ENCODE measurements around the gene PROCR.
"Not testable (repeated sequence)": the region's sequence is repeated elsewhere in the genome, so short reads cannot be mapped to it uniquely, and the experiment has no call there.

PROCR gene

GRCh38 chr20:35171753-35172433 lies at the start of gene PROCR:
PROCR (plus strand) TSS chr20:35172072; CDS start chr20:35172155, 83 bp downstream.
- DNase-seq (ENCODE audit: low spot score) = peak; percentile 9

- no peak for DNase-seq (ENCODE audit: low spot score)
Observed at GRCh38 chr20:35122756-35123405, 49.0 kb upstream of the PROCR start.

GRCh38 chr20:35125753-35126152 lies 46.1 kb upstream of the PROCR start:
- DNase-seq (ENCODE audit: low spot score) = no peak

GRCh38 chr20:35129647-35130069 lies 42.2 kb upstream of the PROCR start:
- no peak for DNase-seq (ENCODE audit: low spot score)

- DNase-seq (ENCODE audit: low spot score) = no peak
Observed at GRCh38 chr20:35131934-35132333, 39.9 kb upstream of the PROCR start.

GRCh38 chr20:35133031-35133430 lies 38.8 kb upstream of the PROCR start:
- no peak for DNase-seq (ENCODE audit: low spot score)

- no peak for DNase-seq (ENCODE audit: low spot score)
Observed at GRCh38 chr20:35133735-35134134, 38.1 kb upstream of the PROCR start.

GRCh38 chr20:35134472-35134871 lies 37.4 kb upstream of the PROCR start:
- DNase-seq (ENCODE audit: low spot score) = no peak

- DNase-seq (ENCODE audit: low spot score) = no peak
Observed at GRCh38 chr20:35134880-35135279, 37.0 kb upstream of the PROCR start.

GRCh38 chr20:35135867-35136586 lies 35.8 kb upstream of the PROCR start:
- DNase-seq (ENCODE audit: low spot score) = no peak

- DNase-seq (ENCODE audit: low spot score) = no peak
Observed at GRCh38 chr20:35144694-35145093, 27.2 kb upstream of the PROCR start.

- DNase-seq (ENCODE audit: low spot score) = peak; percentile 53
Observed at GRCh38 chr20:35145141-35145564, 26.7 kb upstream of the PROCR start.

GRCh38 chr20:35146299-35146919 lies 25.5 kb upstream of the PROCR start:
- DNase-seq (ENCODE audit: low spot score) = no peak

GRCh38 chr20:35146920-35147574 lies 24.8 kb upstream of the PROCR start, which contains the start of gene EDEM2:
EDEM2 (minus strand) TSS chr20:35147336; CDS start chr20:35147258, 78 bp downstream.
- DNase-seq (ENCODE audit: low spot score) = peak; percentile 97

GRCh38 chr20:35147575-35148071 lies 24.2 kb upstream of the PROCR start:
- peak; percentile 27 for DNase-seq (ENCODE audit: low spot score)

- DNase-seq (ENCODE audit: low spot score) = no peak
Observed at GRCh38 chr20:35150846-35151579, 20.9 kb upstream of the PROCR start.

- no peak for DNase-seq (ENCODE audit: low spot score)
Observed at GRCh38 chr20:35151736-35152135, 20.1 kb upstream of the PROCR start.

- DNase-seq (ENCODE audit: low spot score) = no peak
Observed at GRCh38 chr20:35155936-35156335, 15.9 kb upstream of the PROCR start.

GRCh38 chr20:35156978-35157377 lies 14.9 kb upstream of the PROCR start:
- DNase-seq (ENCODE audit: low spot score) = no peak

GRCh38 chr20:35160341-35160740 lies 11.5 kb upstream of the PROCR start:
- not testable (repeated sequence) for DNase-seq (ENCODE audit: low spot score)

- DNase-seq (ENCODE audit: low spot score) = not testable (repeated sequence)
Observed at GRCh38 chr20:35164531-35164930, 7.3 kb upstream of the PROCR start.

Data from activated CD4-positive, alpha-beta T cell treated with anti-CD3 and anti-CD28 coated beads, Interleukin-2, Interleukin-4, amounts not matched to agents 100 ng/mL and 50 ng/mL, durations not matched to agents 16 hours and 8 hours (primary cell).